Measurements from ENCODE around the gene SYF2. TPM values are rescaled to one million over a fixed set of nuclear protein-coding genes. Genes with fewer than 3 reads are reported as not detected.
A peak's percentile ranks its signal among the peaks of the same experiment; 100 is the strongest.

Gene SYF2
- total and polyA plus RNA-seq, 2 of the 13 experiments (the other 11 are each of a cell fraction or from before 2014, with no cell fraction given): 17.8 to 34.1 TPM

DNA sequence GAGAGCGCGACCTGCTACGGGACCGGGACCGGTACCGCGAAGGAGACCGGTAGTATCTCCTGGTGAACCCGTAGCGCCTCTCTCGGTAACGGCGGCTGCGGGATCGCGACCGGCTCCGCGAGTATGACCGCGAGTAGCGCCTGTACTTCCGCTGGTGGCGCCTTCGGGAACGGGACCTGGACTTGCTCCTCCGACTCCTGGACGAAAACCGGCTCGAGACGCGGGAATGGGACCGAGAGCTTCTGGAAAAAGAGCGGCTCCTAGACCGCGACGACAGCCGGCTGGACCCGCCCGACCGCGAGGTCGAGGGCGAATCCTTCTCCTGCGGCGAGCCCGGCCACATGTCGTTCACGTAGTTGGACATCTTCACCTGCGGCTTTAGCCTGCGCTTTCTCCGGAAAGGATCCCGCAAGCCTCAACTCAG is 14.3 kb upstream of the SYF2 start (continued):
- TF ChIP-seq, protein P1, sequence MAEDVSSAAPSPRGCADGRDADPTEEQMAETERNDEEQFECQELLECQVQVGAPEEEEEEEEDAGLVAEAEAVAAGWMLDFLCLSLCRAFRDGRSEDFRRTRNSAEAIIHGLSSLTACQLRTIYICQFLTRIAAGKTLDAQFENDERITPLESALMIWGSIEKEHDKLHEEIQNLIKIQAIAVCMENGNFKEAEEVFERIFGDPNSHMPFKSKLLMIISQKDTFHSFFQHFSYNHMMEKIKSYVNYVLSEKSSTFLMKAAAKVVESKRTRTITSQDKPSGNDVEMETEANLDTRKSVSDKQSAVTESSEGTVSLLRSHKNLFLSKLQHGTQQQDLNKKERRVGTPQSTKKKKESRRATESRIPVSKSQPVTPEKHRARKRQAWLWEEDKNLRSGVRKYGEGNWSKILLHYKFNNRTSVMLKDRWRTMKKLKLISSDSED (CRISPR knock-in tag; IDR thresholded peaks at IDR 0.05): no peak
- 0 out of 2 replicates have a peak, but pooled peaks have one; percentile 35 for TF ChIP-seq PITX1 (CRISPR knock-in tag; IDR thresholded peaks at IDR 0.05)
- TF ChIP-seq, protein P2, sequence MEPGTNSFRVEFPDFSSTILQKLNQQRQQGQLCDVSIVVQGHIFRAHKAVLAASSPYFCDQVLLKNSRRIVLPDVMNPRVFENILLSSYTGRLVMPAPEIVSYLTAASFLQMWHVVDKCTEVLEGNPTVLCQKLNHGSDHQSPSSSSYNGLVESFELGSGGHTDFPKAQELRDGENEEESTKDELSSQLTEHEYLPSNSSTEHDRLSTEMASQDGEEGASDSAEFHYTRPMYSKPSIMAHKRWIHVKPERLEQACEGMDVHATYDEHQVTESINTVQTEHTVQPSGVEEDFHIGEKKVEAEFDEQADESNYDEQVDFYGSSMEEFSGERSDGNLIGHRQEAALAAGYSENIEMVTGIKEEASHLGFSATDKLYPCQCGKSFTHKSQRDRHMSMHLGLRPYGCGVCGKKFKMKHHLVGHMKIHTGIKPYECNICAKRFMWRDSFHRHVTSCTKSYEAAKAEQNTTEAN (CRISPR knock-in tag; conservative IDR thresholded peaks at IDR 0.05): no peak
- no peak for TF ChIP-seq ZNF329 (CRISPR knock-in tag; IDR thresholded peaks at IDR 0.05; ENCODE audit: low read depth)
- TF ChIP-seq HNRNPLL (IDR thresholded peaks at IDR 0.05; ENCODE audit: low read depth, low read length, poor library complexity, severe bottlenecking): peak; percentile 86
- no peak for TF ChIP-seq YEATS4 (CRISPR knock-in tag; IDR thresholded peaks at IDR 0.05; ENCODE audit: borderline replicate concordance)
- peak; percentile 1; the same call in 1 of the 2 replicates for TF ChIP-seq SRY (CRISPR knock-in tag; IDR thresholded peaks at IDR 0.05)
- TF ChIP-seq, protein P3, sequence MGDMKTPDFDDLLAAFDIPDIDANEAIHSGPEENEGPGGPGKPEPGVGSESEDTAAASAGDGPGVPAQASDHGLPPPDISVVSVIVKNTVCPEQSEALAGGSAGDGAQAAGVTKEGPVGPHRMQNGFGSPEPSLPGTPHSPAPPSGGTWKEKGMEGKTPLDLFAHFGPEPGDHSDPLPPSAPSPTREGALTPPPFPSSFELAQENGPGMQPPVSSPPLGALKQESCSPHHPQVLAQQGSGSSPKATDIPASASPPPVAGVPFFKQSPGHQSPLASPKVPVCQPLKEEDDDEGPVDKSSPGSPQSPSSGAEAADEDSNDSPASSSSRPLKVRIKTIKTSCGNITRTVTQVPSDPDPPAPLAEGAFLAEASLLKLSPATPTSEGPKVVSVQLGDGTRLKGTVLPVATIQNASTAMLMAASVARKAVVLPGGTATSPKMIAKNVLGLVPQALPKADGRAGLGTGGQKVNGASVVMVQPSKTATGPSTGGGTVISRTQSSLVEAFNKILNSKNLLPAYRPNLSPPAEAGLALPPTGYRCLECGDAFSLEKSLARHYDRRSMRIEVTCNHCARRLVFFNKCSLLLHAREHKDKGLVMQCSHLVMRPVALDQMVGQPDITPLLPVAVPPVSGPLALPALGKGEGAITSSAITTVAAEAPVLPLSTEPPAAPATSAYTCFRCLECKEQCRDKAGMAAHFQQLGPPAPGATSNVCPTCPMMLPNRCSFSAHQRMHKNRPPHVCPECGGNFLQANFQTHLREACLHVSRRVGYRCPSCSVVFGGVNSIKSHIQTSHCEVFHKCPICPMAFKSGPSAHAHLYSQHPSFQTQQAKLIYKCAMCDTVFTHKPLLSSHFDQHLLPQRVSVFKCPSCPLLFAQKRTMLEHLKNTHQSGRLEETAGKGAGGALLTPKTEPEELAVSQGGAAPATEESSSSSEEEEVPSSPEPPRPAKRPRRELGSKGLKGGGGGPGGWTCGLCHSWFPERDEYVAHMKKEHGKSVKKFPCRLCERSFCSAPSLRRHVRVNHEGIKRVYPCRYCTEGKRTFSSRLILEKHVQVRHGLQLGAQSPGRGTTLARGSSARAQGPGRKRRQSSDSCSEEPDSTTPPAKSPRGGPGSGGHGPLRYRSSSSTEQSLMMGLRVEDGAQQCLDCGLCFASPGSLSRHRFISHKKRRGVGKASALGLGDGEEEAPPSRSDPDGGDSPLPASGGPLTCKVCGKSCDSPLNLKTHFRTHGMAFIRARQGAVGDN (CRISPR knock-in tag; IDR thresholded peaks at IDR 0.05): 0 out of 2 replicates have a peak, but pooled peaks have one; percentile 39
- TF ChIP-seq ZNF263 (CRISPR knock-in tag; IDR thresholded peaks at IDR 0.05): 0 out of 2 replicates have a peak, but pooled peaks have one; percentile 15
- TF ChIP-seq ZNF788 (CRISPR knock-in tag; IDR thresholded peaks at IDR 0.05; ENCODE audit: borderline replicate concordance): 0 out of 2 replicates have a peak, but pooled peaks have one; percentile 19
- TF ChIP-seq, protein P4, sequence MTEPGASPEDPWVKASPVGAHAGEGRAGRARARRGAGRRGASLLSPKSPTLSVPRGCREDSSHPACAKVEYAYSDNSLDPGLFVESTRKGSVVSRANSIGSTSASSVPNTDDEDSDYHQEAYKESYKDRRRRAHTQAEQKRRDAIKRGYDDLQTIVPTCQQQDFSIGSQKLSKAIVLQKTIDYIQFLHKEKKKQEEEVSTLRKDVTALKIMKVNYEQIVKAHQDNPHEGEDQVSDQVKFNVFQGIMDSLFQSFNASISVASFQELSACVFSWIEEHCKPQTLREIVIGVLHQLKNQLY (CRISPR knock-in tag; IDR thresholded peaks at IDR 0.05): no peak
- TF ChIP-seq, protein P5, sequence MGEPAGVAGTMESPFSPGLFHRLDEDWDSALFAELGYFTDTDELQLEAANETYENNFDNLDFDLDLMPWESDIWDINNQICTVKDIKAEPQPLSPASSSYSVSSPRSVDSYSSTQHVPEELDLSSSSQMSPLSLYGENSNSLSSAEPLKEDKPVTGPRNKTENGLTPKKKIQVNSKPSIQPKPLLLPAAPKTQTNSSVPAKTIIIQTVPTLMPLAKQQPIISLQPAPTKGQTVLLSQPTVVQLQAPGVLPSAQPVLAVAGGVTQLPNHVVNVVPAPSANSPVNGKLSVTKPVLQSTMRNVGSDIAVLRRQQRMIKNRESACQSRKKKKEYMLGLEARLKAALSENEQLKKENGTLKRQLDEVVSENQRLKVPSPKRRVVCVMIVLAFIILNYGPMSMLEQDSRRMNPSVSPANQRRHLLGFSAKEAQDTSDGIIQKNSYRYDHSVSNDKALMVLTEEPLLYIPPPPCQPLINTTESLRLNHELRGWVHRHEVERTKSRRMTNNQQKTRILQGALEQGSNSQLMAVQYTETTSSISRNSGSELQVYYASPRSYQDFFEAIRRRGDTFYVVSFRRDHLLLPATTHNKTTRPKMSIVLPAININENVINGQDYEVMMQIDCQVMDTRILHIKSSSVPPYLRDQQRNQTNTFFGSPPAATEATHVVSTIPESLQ (CRISPR knock-in tag; conservative IDR thresholded peaks at IDR 0.05): no peak
- TF ChIP-seq SMYD3 (CRISPR knock-in tag; IDR thresholded peaks at IDR 0.05): no peak
- TF ChIP-seq FOSL2 (CRISPR knock-in tag; IDR thresholded peaks at IDR 0.05): no peak
- 0 out of 2 replicates have a peak, but pooled peaks have one; percentile 4 for TF ChIP-seq HOXD1 (CRISPR knock-in tag; IDR thresholded peaks at IDR 0.05)
- TF ChIP-seq, protein P6, sequence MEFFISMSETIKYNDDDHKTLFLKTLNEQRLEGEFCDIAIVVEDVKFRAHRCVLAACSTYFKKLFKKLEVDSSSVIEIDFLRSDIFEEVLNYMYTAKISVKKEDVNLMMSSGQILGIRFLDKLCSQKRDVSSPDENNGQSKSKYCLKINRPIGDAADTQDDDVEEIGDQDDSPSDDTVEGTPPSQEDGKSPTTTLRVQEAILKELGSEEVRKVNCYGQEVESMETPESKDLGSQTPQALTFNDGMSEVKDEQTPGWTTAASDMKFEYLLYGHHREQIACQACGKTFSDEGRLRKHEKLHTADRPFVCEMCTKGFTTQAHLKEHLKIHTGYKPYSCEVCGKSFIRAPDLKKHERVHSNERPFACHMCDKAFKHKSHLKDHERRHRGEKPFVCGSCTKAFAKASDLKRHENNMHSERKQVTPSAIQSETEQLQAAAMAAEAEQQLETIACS (CRISPR knock-in tag; IDR thresholded peaks at IDR 0.05): no peak
- TF ChIP-seq NFYB (CRISPR knock-in tag; IDR thresholded peaks at IDR 0.05): no peak
- TF ChIP-seq MED1 (CRISPR knock-in tag; IDR thresholded peaks at IDR 0.05): no peak

Data from HepG2 (cell line).